Common myeloid progenitor, CD34-positive (primary cell): ENCODE data around the gene CDH12.
"Not testable (repeated sequence)": the region's sequence is repeated elsewhere in the genome, so short reads cannot be mapped to it uniquely, and the experiment has no call there.

ENCODE experiments used
- CTCF ChIA-PET: fragments of 350-600 bp; sonication (Branson Sonifier 250); formaldehyde crosslinking; loops from one replicate; lab custom pipeline; 2021; ENCODE audit warnings: antibody characterized with exemption; lab: Charles Lee
- POLR2A ChIA-PET: fragments of 350-600 bp; sonication (Branson Sonifier 250); formaldehyde crosslinking; loops from one replicate; lab custom pipeline; 2021; ENCODE audit warnings: antibody characterized with exemption; lab: Charles Lee
- DNase-seq, 3 donors: peaks; one replicate each; pipeline versions ENCODE4 v3.0.0 to v3.0.0-alpha.2; 2013
- H3K27ac ChIP-seq, 2 experiments: 1 replicate in 1 of 2; 2 replicates in 1 of 2; pipeline ENCODE4 v1.7.0; 2013; ENCODE audit warnings: inconsistent platforms in 2 of 2, low read length in 2 of 2, mild to moderate bottlenecking in 2 of 2, low read depth in 1 of 2, moderate library complexity in 1 of 2; ENCODE audit not compliant: severe bottlenecking in 2 of 2, insufficient read depth in 1 of 2, poor library complexity in 1 of 2
- H3K27me3 ChIP-seq, 5 experiments: replicated peaks in 2 of 5; 1 replicate in 3 of 5; 2 replicates in 2 of 5; pipeline versions ENCODE4 v1.6.1 to v1.7.0; 2013; ENCODE audit warnings: low read length in 4 of 5, mild to moderate bottlenecking in 2 of 5, moderate library complexity in 2 of 5, inconsistent platforms in 1 of 5; ENCODE audit not compliant: insufficient read depth in 5 of 5, control insufficient read depth in 4 of 5
- H3K36me3 ChIP-seq, 4 experiments: 1 replicate in 2 of 4; 2 replicates in 2 of 4; pipeline versions ENCODE4 v1.6.1 to v1.7.0; 2013; ENCODE audit warnings: low read length in 3 of 4, control low read depth in 1 of 4, mild to moderate bottlenecking in 1 of 4; ENCODE audit not compliant: control insufficient read depth in 4 of 4, insufficient read depth in 4 of 4
- H3K4me1 ChIP-seq, 4 experiments: 1 replicate in 3 of 4; 2 replicates in 1 of 4; pipeline versions ENCODE4 v1.6.1 to v1.7.1; 2013; ENCODE audit warnings: low read length in 3 of 4, mild to moderate bottlenecking in 3 of 4, control low read depth in 1 of 4, inconsistent platforms in 1 of 4, moderate library complexity in 1 of 4; ENCODE audit not compliant: control insufficient read depth in 4 of 4, insufficient read depth in 4 of 4; ENCODE audit errors: control extremely low read depth in 1 of 4
- H3K4me3 ChIP-seq, 7 experiments: 1 replicate in 4 of 7; 2 replicates in 3 of 7; pipeline versions ENCODE4 v1.5.1 to v1.7.0; 2013; ENCODE audit warnings: mild to moderate bottlenecking in 7 of 7, low read length in 6 of 7, moderate library complexity in 6 of 7, inconsistent platforms in 2 of 7, low read depth in 2 of 7, control low read depth in 1 of 7; ENCODE audit not compliant: insufficient read depth in 4 of 7, control insufficient read depth in 1 of 7; ENCODE audit errors: extremely low read depth in 1 of 7
- H3K9me3 ChIP-seq, 5 experiments: 1 replicate in 4 of 5; 2 replicates in 1 of 5; pipeline versions ENCODE4 v1.6.1 to v1.7.1; 2013; ENCODE audit warnings: low read length in 4 of 5, mild to moderate bottlenecking in 2 of 5, inconsistent platforms in 1 of 5, low read depth in 1 of 5, moderate library complexity in 1 of 5; ENCODE audit not compliant: control insufficient read depth in 4 of 5, insufficient read depth in 2 of 5; ENCODE audit errors: control extremely low read depth in 1 of 5
- WGBS: methylation state at CpG from one replicate; pipeline ENCODE4 v1.1.5; 2013; ENCODE audit not compliant: insufficient coverage; 5-methylcytosine and 5-hydroxymethylcytosine counted together

The CDH12 gene

GRCh38 chr5:22887566-22887965, 34.4 kb upstream of the CDH12 start:
- Histone ChIP-seq H3K27me3 (peaks cover 0 to 2% (median 0%) of the 10 kb centered on the region in 5 experiments), H3K36me3 (no peaks in the 10 kb centered on the region), H3K9me3 (no peaks in the 10 kb centered on the region), H3K4me3 (no peak overlapping the region), H3K27ac (no peak overlapping the region), H3K4me1 (no peaks in the 10 kb centered on the region)
- CTCF ChIA-PET = no interaction called here
- DNase-seq = no peak
- POLR2A ChIA-PET = no interaction called here
- no CpG with 5 or more reads among the region's 3 CpGs for WGBS

- H3K27me3 ChIP-seq, DNase-seq, H3K4me1 ChIP-seq, CTCF ChIA-PET, H3K36me3 ChIP-seq, H3K4me3 ChIP-seq, POLR2A ChIA-PET, H3K27ac ChIP-seq, H3K9me3 ChIP-seq: not testable (repeated sequence)
- no CpG with 5 or more reads among the region's 5 CpGs for WGBS
These were observed 5.8 kb upstream of the CDH12 start for GRCh38 chr5:22858911-22859310.

DNA sequence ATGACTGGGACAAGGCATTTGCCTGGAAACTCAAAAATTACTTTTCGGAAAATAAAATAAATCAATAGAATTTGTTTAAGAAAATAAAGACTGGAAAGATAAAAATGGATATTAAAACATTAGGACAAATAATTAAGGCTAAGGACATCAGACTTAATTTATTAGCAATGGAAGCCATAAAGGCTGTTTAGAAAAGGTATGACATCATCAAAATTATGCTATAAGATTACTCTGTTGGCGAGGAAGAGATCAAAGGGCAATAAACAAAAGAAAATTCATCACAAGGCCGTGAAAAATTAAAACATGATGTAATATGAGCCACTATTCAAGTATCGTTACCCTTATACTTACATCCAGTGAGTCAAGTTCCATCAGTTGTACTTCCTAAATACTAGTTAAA, 2.7 kb upstream of the CDH12 start:
- CTCF ChIA-PET = no interaction called here

GRCh38 chr5:22850981-22851380, 2.2 kb downstream of the CDH12 start:
- Histone ChIP-seq H3K27ac (no peak overlapping the region), H3K27me3 (peaks cover 0 to 14% (median 0%) of the 10 kb centered on the region in 5 experiments), H3K9me3 (no peaks in the 10 kb centered on the region), H3K4me3 (no peak overlapping the region), H3K4me1 (peaks cover 0 to 9% (median 6%) of the 10 kb centered on the region in 4 experiments), H3K36me3 (no peaks in the 10 kb centered on the region)
- WGBS = no CpG with 5 or more reads among the region's 3 CpGs
- POLR2A ChIA-PET = no interaction called here
- DNase-seq = no peak
- CTCF ChIA-PET = no interaction called here

More for the DNA sequence above, 2.7 kb upstream of the CDH12 start:
- Histone ChIP-seq H3K9me3 (no peaks in the 10 kb centered on the region), H3K4me1 (peaks cover 0 to 9% (median 6%) of the 10 kb centered on the region in 4 experiments), H3K27me3 (peaks cover 0 to 14% (median 0%) of the 10 kb centered on the region in 5 experiments), H3K4me3 (no peak overlapping the region), H3K36me3 (no peaks in the 10 kb centered on the region), H3K27ac (no peak overlapping the region)
- POLR2A ChIA-PET = no interaction called here
- no peak for DNase-seq
- 95% methylated on average over 3 of the region's 4 CpGs for WGBS

GRCh38 chr5:22846693-22847092, 6.5 kb downstream of the CDH12 start:
- WGBS = no CpG with 5 or more reads among the region's 2 CpGs
- ChIA-PET POLR2A (no interaction called here), CTCF (no interaction called here)
- H3K36me3 ChIP-seq = no peaks in the 10 kb centered on the region
- no peaks in the 10 kb centered on the region for H3K4me1 ChIP-seq
- no peaks in the 10 kb centered on the region for H3K9me3 ChIP-seq
- no peak for DNase-seq
- H3K4me3 ChIP-seq = no peak overlapping the region
- H3K27ac ChIP-seq = no peak overlapping the region
- no peaks in the 10 kb centered on the region for H3K27me3 ChIP-seq

DNA sequence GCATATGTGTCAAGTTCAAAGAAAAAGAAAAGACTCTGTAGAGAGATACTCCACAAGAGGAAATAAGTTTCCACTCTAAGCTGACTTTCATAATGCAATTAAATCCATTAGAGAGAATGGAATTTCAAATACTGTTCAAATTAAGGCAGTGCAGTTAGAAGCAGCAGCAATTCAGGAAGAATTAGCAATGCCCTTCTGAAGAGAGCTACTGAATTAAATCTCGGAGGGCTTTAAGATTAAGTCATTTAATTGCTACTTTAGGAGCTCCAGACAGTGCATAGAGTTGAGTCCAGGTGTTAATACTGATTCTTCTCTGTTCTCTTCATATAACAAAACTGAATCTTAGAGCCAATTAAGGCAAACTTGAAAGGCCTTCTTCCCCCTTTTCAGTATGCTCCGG, 8.5 kb downstream of the CDH12 start:
- Histone ChIP-seq H3K9me3 (no peaks in the 10 kb centered on the region), H3K27ac (no peak overlapping the region), H3K4me3 (no peak overlapping the region), H3K36me3 (no peaks in the 10 kb centered on the region), H3K27me3 (no peaks in the 10 kb centered on the region), H3K4me1 (no peaks in the 10 kb centered on the region)
- WGBS = no CpG with 5 or more reads among the region's 2 CpGs
- CTCF ChIA-PET = no interaction called here
- DNase-seq = no peak
- POLR2A ChIA-PET = no interaction called here

DNA sequence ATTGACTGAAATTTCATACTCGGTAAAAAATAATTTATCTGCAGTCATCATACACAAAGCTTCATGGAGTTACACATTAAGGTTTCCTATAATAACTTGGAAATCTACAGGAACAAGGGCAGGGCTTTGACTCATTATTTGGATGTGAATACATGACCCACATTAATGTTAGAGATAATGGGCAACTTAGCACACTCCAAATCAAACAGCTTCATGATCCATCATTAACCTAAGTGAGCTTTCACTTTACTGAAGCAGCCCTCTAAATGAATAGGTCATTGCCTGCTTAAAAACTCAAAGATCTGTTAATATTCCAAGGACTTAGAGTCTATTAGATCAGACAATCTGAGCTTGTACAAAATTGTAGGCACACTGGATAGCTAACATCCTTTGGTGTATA, 9.0 kb downstream of the CDH12 start:
- no peak overlapping the region for H3K27ac ChIP-seq
- DNase-seq = no peak
- CTCF ChIA-PET = no interaction called here
- no peak overlapping the region for H3K4me3 ChIP-seq
- H3K27me3 ChIP-seq = no peaks in the 10 kb centered on the region
- no peaks in the 10 kb centered on the region for H3K4me1 ChIP-seq
- no CpG with 5 or more reads among the region's 1 CpG for WGBS
- H3K36me3 ChIP-seq = no peaks in the 10 kb centered on the region
- POLR2A ChIA-PET = no interaction called here
- H3K9me3 ChIP-seq = no peaks in the 10 kb centered on the region
